ENCODE results near the gene TRIM63. TPM values are rescaled to one million over a fixed set of nuclear protein-coding genes. Genes with fewer than 3 reads are reported as not detected.

TRIM63 gene
- total and polyA plus RNA-seq, 2 donors (not counting 3 experiments of a cell fraction or from before 2014, with no cell fraction given), result not detected

- Histone ChIP-seq H3K9ac (replicated peaks; ENCODE audit: extremely low read depth, insufficient read depth, low read length) (no peak overlapping the region), H3K27me3 (ENCODE audit: control insufficient read depth in 2 of 2, insufficient read depth in 2 of 2, low read length in 2 of 2) (peaks cover 3 to 5% of the 10 kb centered on the region in 2 experiments), H3K4me1 (ENCODE audit: control insufficient read depth, extremely low read depth, insufficient read depth, low read length) (peaks cover 5% of the 10 kb centered on the region), H3K9me1 (replicated peaks; ENCODE audit: control insufficient read depth, extremely low read depth, insufficient read depth, low read length) (no peaks in the 10 kb centered on the region), H3K27ac (ENCODE audit: insufficient read depth, low read depth, low read length) (no peak overlapping the region), H3K79me2 (ENCODE audit: control insufficient read depth, insufficient read depth, low read length) (no peaks in the 10 kb centered on the region), H3K4me3 (replicated peaks in 1 of 3; ENCODE audit: insufficient read depth in 1 of 3, low read depth in 1 of 3, low read length in 3 of 3) (no peak overlapping the region), H2AFZ (ENCODE audit: low read depth, low read length) (no peak overlapping the region), H3K4me2 (ENCODE audit: insufficient read depth, low read length) (no peak overlapping the region), H3K9me3 (replicated peaks; ENCODE audit: control insufficient read depth, insufficient read depth, low read length) (no peaks in the 10 kb centered on the region), H4K20me1 (replicated peaks; ENCODE audit: control insufficient read depth, extremely low read depth, insufficient read depth, low read length) (no peaks in the 10 kb centered on the region), H3K36me3 (ENCODE audit: control insufficient read depth in 2 of 2, extremely low read depth in 1 of 2, insufficient read depth in 2 of 2, low read length in 2 of 2) (no peaks in the 10 kb centered on the region)
- no TSS peak for BruUV-seq (replicated peaks)
- dilution Hi-C loops (cut with MboI; ENCODE audit: extremely low pct_ligation_motif_present, low sequenced_read_pairs), result no loop called here
- CTCF ChIA-PET, result interaction anchor here (0.7 to 2.7 kb wide), 4 partner anchors 9 to 107 kb away, joined by 4 to 13 read pairs (median 7); no protein-coding TSS in a partner anchor
- POLR2A ChIA-PET, result no interaction called here
- no peak for DNase-seq (ENCODE audit: low read depth, low spot score)
- intact Hi-C loops (cut with micrococcal nuclease), result no loop called here
- FAIRE-seq, result no peak
- TF ChIP-seq JUN (IDR thresholded peaks at IDR 0.05; ENCODE audit: borderline replicate concordance, insufficient read depth, insufficient read length, low read depth), result no peak
Measured at GRCh38 chr1:26003262-26003661, 64.2 kb downstream of the TRIM63 start.

Small RNA genes lying within 50 kb of the gene (small RNA-seq; reads per million reads assigned to genes)
- not detected for gene RF00283 (ENCODE audit: insufficient read depth, insufficient read length, low read depth, low replicate concordance)
- gene RF00492 (ENCODE audit: insufficient read depth, insufficient read length, low read depth, low replicate concordance), result not detected

Other genes with a start within 250 kb of the TRIM63 start
- 33.8 and 34.8 TPM in 2 replicates for gene MTFR1L, start 247.7 kb downstream of the TRIM63 start, total RNA-seq
- gene MTFR1L, start 247.7 kb downstream of the TRIM63 start, polyA plus RNA-seq, result 39.1 and 45.5 TPM in 2 replicates
- 4.5 and 4.8 TPM in 2 replicates for gene AUNIP, start 208.2 kb downstream of the TRIM63 start, total RNA-seq
- 1.6 and 1.8 TPM in 2 replicates for gene AUNIP, start 208.2 kb downstream of the TRIM63 start, polyA plus RNA-seq
- gene PAQR7, start 191.9 kb downstream of the TRIM63 start, total RNA-seq, result 8.4 and 9.1 TPM in 2 replicates
- gene PAQR7, start 191.9 kb downstream of the TRIM63 start, polyA plus RNA-seq, result 10.8 and 12.1 TPM in 2 replicates
- gene STMN1, start 161.2 kb downstream of the TRIM63 start, total RNA-seq, result 491 and 503 TPM in 2 replicates
- gene STMN1, start 161.2 kb downstream of the TRIM63 start, polyA plus RNA-seq, result 63.6 and 102 TPM in 2 replicates
- gene PAFAH2, start 69.6 kb downstream of the TRIM63 start, total RNA-seq, result 5.0 and 6.9 TPM in 2 replicates
- gene PAFAH2, start 69.6 kb downstream of the TRIM63 start, polyA plus RNA-seq, result 5.0 and 6.0 TPM in 2 replicates
- not detected in 2 replicates for gene EXTL1, start 45.9 kb downstream of the TRIM63 start, total RNA-seq
- not detected in 2 replicates for gene EXTL1, start 45.9 kb downstream of the TRIM63 start, polyA plus RNA-seq
- not detected in 2 replicates for gene SLC30A2, start 21.5 kb downstream of the TRIM63 start, total RNA-seq
- gene SLC30A2, start 21.5 kb downstream of the TRIM63 start, polyA plus RNA-seq, result not detected in 2 replicates
- 5.6 and 8.0 TPM in 2 replicates for gene PDIK1L, start 44.2 kb upstream of the TRIM63 start, total RNA-seq
- gene PDIK1L, start 44.2 kb upstream of the TRIM63 start, polyA plus RNA-seq, result 1.2 and 1.6 TPM in 2 replicates
- 4.4 and 5.1 TPM in 2 replicates for gene FAM110D, start 91.4 kb upstream of the TRIM63 start, total RNA-seq
- gene FAM110D, start 91.4 kb upstream of the TRIM63 start, polyA plus RNA-seq, result 2.6 and 3.8 TPM in 2 replicates
- not detected in 2 replicates for gene C1orf232, start 101.3 kb upstream of the TRIM63 start, total RNA-seq
- not detected in 2 replicates for gene C1orf232, start 101.3 kb upstream of the TRIM63 start, polyA plus RNA-seq
- gene ZNF593, start 102.3 kb upstream of the TRIM63 start, total RNA-seq, result 30.5 and 41.0 TPM in 2 replicates
- gene ZNF593, start 102.3 kb upstream of the TRIM63 start, polyA plus RNA-seq, result 71.0 and 108 TPM in 2 replicates
- not detected in 2 replicates for gene ZNF593OS, start 104.2 kb upstream of the TRIM63 start, total RNA-seq
- gene ZNF593OS, start 104.2 kb upstream of the TRIM63 start, polyA plus RNA-seq, result not detected in 2 replicates
- not detected in 2 replicates for gene CNKSR1, start 109.9 kb upstream of the TRIM63 start, total RNA-seq
- 0.19 and 0.22 TPM in 2 replicates for gene CNKSR1, start 109.9 kb upstream of the TRIM63 start, polyA plus RNA-seq
- not detected in 2 replicates for gene CATSPER4, start 123.0 kb upstream of the TRIM63 start, total RNA-seq
- not detected in 2 replicates for gene CATSPER4, start 123.0 kb upstream of the TRIM63 start, polyA plus RNA-seq
- 16.2 and 17.8 TPM in 2 replicates for gene CEP85, start 166.6 kb upstream of the TRIM63 start, total RNA-seq
- 15.2 and 16.1 TPM in 2 replicates for gene CEP85, start 166.6 kb upstream of the TRIM63 start, polyA plus RNA-seq
- gene SH3BGRL3, start 212.5 kb upstream of the TRIM63 start, total RNA-seq, result 337 and 344 TPM in 2 replicates
- gene SH3BGRL3, start 212.5 kb upstream of the TRIM63 start, polyA plus RNA-seq, result 233 and 305 TPM in 2 replicates
- gene UBXN11, start 239.0 kb upstream of the TRIM63 start, total RNA-seq, result 11.9 and 15.6 TPM in 2 replicates
- 14.6 and 14.8 TPM in 2 replicates for gene UBXN11, start 239.0 kb upstream of the TRIM63 start, polyA plus RNA-seq